ENCODE results near the gene PRKCB.

DNA sequence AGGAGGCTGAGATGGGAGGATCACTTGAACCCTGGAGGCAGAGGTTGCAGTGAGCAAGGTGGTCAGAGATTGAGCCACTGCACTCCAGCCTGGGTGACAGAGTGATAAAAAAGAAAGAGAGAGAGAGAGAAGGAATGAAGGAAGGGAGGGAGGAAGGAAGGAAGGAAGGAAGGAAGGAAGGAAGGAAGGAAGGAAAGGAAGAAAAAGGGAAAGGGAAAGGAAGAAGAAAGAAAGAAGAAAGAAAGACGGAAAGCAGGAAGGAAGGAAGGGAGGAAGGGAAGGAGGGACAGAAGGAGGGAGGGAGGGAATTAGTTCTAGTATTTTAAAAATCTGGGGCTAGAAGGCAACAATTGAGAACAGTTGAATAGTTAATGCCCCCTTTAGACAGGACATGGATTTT, 258.9 kb downstream of the PRKCB start:
- TF ChIP-seq TAF1 (IDR thresholded peaks at IDR 0.05; ENCODE audit: borderline replicate concordance, insufficient read depth, low read length) = no peak
- TF ChIP-seq POLR2AphosphoS5 (IDR thresholded peaks at IDR 0.05; ENCODE audit: low read depth, low read length) = no peak

Data from PFSK-1 (cell line).